GM12801 (cell line): ENCODE results near the gene NAXE.

Source experiments
- CTCF ChIP-seq: IDR thresholded peaks from one replicate; pipeline ENCODE4 v1.5.1; 2011; ENCODE audit warnings: control low read depth; ENCODE audit not compliant: insufficient read length; ENCODE audit errors: extremely low read depth

The NAXE gene

GRCh38 chr1:156581661-156582387, 9.8 kb upstream of the NAXE start:
- TF ChIP-seq CTCF = no peak

GRCh38 chr1:156582388-156583017, 9.1 kb upstream of the NAXE start:
- no peak for TF ChIP-seq CTCF

- TF ChIP-seq CTCF = no peak
These were observed 7.6 kb upstream of the NAXE start for GRCh38 chr1:156583821-156584622.

GRCh38 chr1:156584813-156585212, 6.8 kb upstream of the NAXE start:
- TF ChIP-seq CTCF = no peak

- no peak for TF ChIP-seq CTCF
These were observed 5.3 kb upstream of the NAXE start for GRCh38 chr1:156586323-156586722.

- TF ChIP-seq CTCF = no peak
These were observed 4.6 kb upstream of the NAXE start for GRCh38 chr1:156586892-156587477.

- no peak for TF ChIP-seq CTCF
These were observed 2.0 kb upstream of the NAXE start for GRCh38 chr1:156589546-156589945.
